ENCODE measurements around the gene GPC6.
A peak's percentile ranks its signal among the peaks of the same experiment; 100 is the strongest.

GPC6 gene

DNA sequence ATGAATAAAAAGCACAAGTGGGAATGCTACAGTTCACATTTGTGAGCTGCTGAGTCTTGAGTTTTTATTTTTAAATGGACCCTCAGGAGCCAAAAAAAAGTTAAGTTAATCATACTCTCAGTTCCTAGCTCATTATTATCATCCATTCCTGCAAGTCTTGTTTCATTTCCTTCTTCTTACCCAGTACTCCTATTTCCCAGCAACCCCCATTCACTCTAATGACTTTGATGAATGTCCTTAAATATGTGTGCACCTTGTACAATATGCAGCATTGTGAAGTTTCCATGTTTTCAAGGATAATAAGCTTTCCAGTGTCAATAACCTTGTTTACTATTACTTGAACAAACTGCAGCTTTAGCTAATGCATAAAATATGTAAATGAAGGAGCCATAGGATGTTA lies 886.6 kb downstream of the GPC6 start:
- no peak for TF ChIP-seq CTCF (IDR thresholded peaks at IDR 0.05; ENCODE audit: low read depth, low read length)
- no peak overlapping the region for H3K4me3 ChIP-seq (ENCODE audit: low read depth, low read length)
- no peak for DNase-seq
- no peak overlapping the region for H3K27ac ChIP-seq
- H3K9me3 ChIP-seq (ENCODE audit: severe bottlenecking), result no peaks in the 10 kb centered on the region
- 0 out of 2 replicates have a peak, but pooled peaks cover 3% of the 10 kb centered on the region for H3K36me3 ChIP-seq
- no peaks in the 10 kb centered on the region for H3K27me3 ChIP-seq (ENCODE audit: insufficient read depth, low read depth, severe bottlenecking)

- DNase-seq, result no peak
- H3K36me3 ChIP-seq, result 0 out of 2 replicates have a peak, but pooled peaks cover 5% of the 10 kb centered on the region
- H3K4me3 ChIP-seq (ENCODE audit: low read depth, low read length), result no peak overlapping the region
- TF ChIP-seq CTCF (IDR thresholded peaks at IDR 0.05; ENCODE audit: low read depth, low read length), result no peak
- H3K9me3 ChIP-seq (ENCODE audit: severe bottlenecking), result no peaks in the 10 kb centered on the region
- no peak overlapping the region for H3K27ac ChIP-seq
- no peaks in the 10 kb centered on the region for H3K27me3 ChIP-seq (ENCODE audit: insufficient read depth, low read depth, severe bottlenecking)
Measured at GRCh38 chr13:94114166-94114565, 887.6 kb downstream of the GPC6 start.

- no peak for TF ChIP-seq CTCF (IDR thresholded peaks at IDR 0.05; ENCODE audit: low read depth, low read length)
- H3K27me3 ChIP-seq (ENCODE audit: insufficient read depth, low read depth, severe bottlenecking), result no peaks in the 10 kb centered on the region
- no peak overlapping the region for H3K4me3 ChIP-seq (ENCODE audit: low read depth, low read length)
- no peak overlapping the region for H3K27ac ChIP-seq
- 0 out of 2 replicates have a peak, but pooled peaks cover 5% of the 10 kb centered on the region for H3K36me3 ChIP-seq
- peak; percentile 32 for DNase-seq
- H3K9me3 ChIP-seq (ENCODE audit: severe bottlenecking), result no peaks in the 10 kb centered on the region
Measured at GRCh38 chr13:94115054-94115453, 888.4 kb downstream of the GPC6 start.

GRCh38 chr13:94119360-94119936 lies 892.8 kb downstream of the GPC6 start:
- DNase-seq, result no peak
- H3K36me3 ChIP-seq, result 0 out of 2 replicates have a peak, but pooled peaks cover 5% of the 10 kb centered on the region
- no peaks in the 10 kb centered on the region for H3K27me3 ChIP-seq (ENCODE audit: insufficient read depth, low read depth, severe bottlenecking)
- peak; percentile 28; the same call in 1 of the 2 replicates for TF ChIP-seq CTCF (IDR thresholded peaks at IDR 0.05; ENCODE audit: low read depth, low read length)
- H3K9me3 ChIP-seq (ENCODE audit: severe bottlenecking), result no peaks in the 10 kb centered on the region
- H3K27ac ChIP-seq, result no peak overlapping the region
- no peak overlapping the region for H3K4me3 ChIP-seq (ENCODE audit: low read depth, low read length)

GRCh38 chr13:94120878-94121277 lies 894.3 kb downstream of the GPC6 start:
- 0 out of 2 replicates have a peak, but pooled peaks cover 5% of the 10 kb centered on the region for H3K36me3 ChIP-seq
- H3K4me3 ChIP-seq (ENCODE audit: low read depth, low read length), result no peak overlapping the region
- no peak for TF ChIP-seq CTCF (IDR thresholded peaks at IDR 0.05; ENCODE audit: low read depth, low read length)
- no peak overlapping the region for H3K27ac ChIP-seq
- DNase-seq, result no peak
- no peaks in the 10 kb centered on the region for H3K9me3 ChIP-seq (ENCODE audit: severe bottlenecking)
- no peaks in the 10 kb centered on the region for H3K27me3 ChIP-seq (ENCODE audit: insufficient read depth, low read depth, severe bottlenecking)

GRCh38 chr13:94121686-94122085 lies 895.1 kb downstream of the GPC6 start:
- Histone ChIP-seq H3K4me3 (ENCODE audit: low read depth, low read length) (no peak overlapping the region), H3K36me3 (0 out of 2 replicates have a peak, but pooled peaks cover 2% of the 10 kb centered on the region), H3K27me3 (ENCODE audit: insufficient read depth, low read depth, severe bottlenecking) (no peaks in the 10 kb centered on the region), H3K27ac (no peak overlapping the region), H3K9me3 (ENCODE audit: severe bottlenecking) (no peaks in the 10 kb centered on the region)
- TF ChIP-seq CTCF (IDR thresholded peaks at IDR 0.05; ENCODE audit: low read depth, low read length), result no peak
- no peak for DNase-seq
